T-cell (primary cell): Measurements from ENCODE around the gene STK39. TPM values are rescaled to one million over a fixed set of nuclear protein-coding genes. Genes with fewer than 3 reads are reported as not detected.
A peak's percentile ranks its signal among the peaks of the same experiment; 100 is the strongest.
"Not testable (repeated sequence)": the region's sequence is repeated elsewhere in the genome, so short reads cannot be mapped to it uniquely, and the experiment has no call there.

Experiments
- ATAC-seq, 4 experiments: fragments of 200-7000 bp in 3 of 4; fragments of 150-1000 bp in 1 of 4; cut with Tn5 transposase; replicated peaks in 1 of 4; 1 replicate in 3 of 4; 2 replicates in 1 of 4; pipeline ENCODE4 v1.10.0; 2021; ENCODE audit warnings: moderate library complexity in 3 of 4, mild to moderate bottlenecking in 2 of 4, moderate number of reproducible peaks in 1 of 4
- CTCF ChIA-PET, 2 donors: fragments of 300-600 bp; sonication (Branson Sonifier 250); formaldehyde crosslinking; loops; one replicate each; lab custom pipeline; 2022; ENCODE audit warnings: antibody characterized with exemption in 2 of 2; lab: Charles Lee
- POLR2A ChIA-PET, 2 donors: fragments of 300-600 bp; sonication (Branson Sonifier 250); formaldehyde crosslinking; loops; one replicate each; lab custom pipeline; 2022; ENCODE audit warnings: antibody characterized with exemption in 2 of 2; lab: Charles Lee
- DNase-seq, 35 experiments: peaks; one replicate each; pipeline versions ENCODE4 v3.0.0 to v3.0.0-alpha.2; 2013 to 2023
- H3K27ac ChIP-seq: one replicate; pipeline ENCODE4 v1.5.1; 2013; ENCODE audit warnings: low read length
- H3K27me3 ChIP-seq, 2 experiments: replicated peaks in 1 of 2; 1 replicate in 1 of 2; 2 replicates in 1 of 2; pipeline versions ENCODE4 v1.6.1 to v1.7.0; 2013; ENCODE audit warnings: low read length in 1 of 2, mixed read lengths in 1 of 2; ENCODE audit not compliant: control insufficient read depth in 2 of 2, insufficient read depth in 2 of 2; ENCODE audit errors: extremely low read depth in 1 of 2
- H3K36me3 ChIP-seq, 2 donors: 1 replicate in 1 of 2; 2 replicates in 1 of 2; pipeline versions ENCODE4 v1.6.1 to v1.7.0; 2013; ENCODE audit warnings: low read length in 1 of 2; ENCODE audit not compliant: control insufficient read depth in 2 of 2, insufficient read depth in 1 of 2; ENCODE audit errors: extremely low read depth in 1 of 2
- H3K4me1 ChIP-seq, 2 experiments: 1 replicate in 1 of 2; 2 replicates in 1 of 2; pipeline versions ENCODE4 v1.6.1 to v1.7.0; 2013; ENCODE audit warnings: low read length in 2 of 2, mixed read lengths in 1 of 2; ENCODE audit not compliant: insufficient read depth in 2 of 2, control insufficient read depth in 1 of 2; ENCODE audit errors: extremely low read depth in 1 of 2
- H3K4me3 ChIP-seq, 2 donors: 1 replicate in 1 of 2; 2 replicates in 1 of 2; pipeline versions ENCODE4 v1.5.1 to v1.7.0; 2013; ENCODE audit warnings: mild to moderate bottlenecking in 2 of 2, low read length in 1 of 2, moderate library complexity in 1 of 2; ENCODE audit not compliant: control insufficient read depth in 1 of 2; ENCODE audit errors: extremely low read depth in 1 of 2
- H3K9me3 ChIP-seq: 2 replicates; pipeline ENCODE4 v1.7.0; 2013
- H3K27ac Mint-ChIP-seq, 2 donors: one replicate each; pipeline ENCODE4 v1.8.0; 2020 to 2021; ENCODE audit warnings: mild to moderate bottlenecking in 2 of 2, mixed read lengths in 2 of 2
- H3K27me3 Mint-ChIP-seq, 2 donors: one replicate each; pipeline ENCODE4 v1.8.0; 2021 to 2022; ENCODE audit warnings: mixed read lengths in 2 of 2
- H3K36me3 Mint-ChIP-seq: one replicate; pipeline ENCODE4 v1.8.0; 2021; ENCODE audit warnings: mixed read lengths
- H3K4me1 Mint-ChIP-seq, 3 donors: one replicate each; pipeline ENCODE4 v1.8.0; 2020 to 2022; ENCODE audit warnings: mixed read lengths in 3 of 3, mild to moderate bottlenecking in 1 of 3
- H3K4me3 Mint-ChIP-seq, 3 donors: one replicate each; pipeline ENCODE4 v1.8.0; 2020 to 2022; ENCODE audit warnings: mild to moderate bottlenecking in 3 of 3, mixed read lengths in 3 of 3, moderate library complexity in 3 of 3
- H3K9me3 Mint-ChIP-seq, 3 donors: one replicate each; pipeline ENCODE4 v1.8.0; 2020 to 2022; ENCODE audit warnings: mixed read lengths in 3 of 3
- WGBS: methylation state at CpG from one replicate; pipeline ENCODE4 v1.1.5; 2013; ENCODE audit warnings: missing lambda C conversion rate; ENCODE audit not compliant: insufficient coverage; 5-methylcytosine and 5-hydroxymethylcytosine counted together
- total RNA-seq, 35 experiments: library from RNA in 6 of 35; stranded (reverse) in 6 of 35; fragments of 120-200 nt in 1 of 35; gene quantifications; one replicate each; pipeline versions ENCODE4 v1.2.1 to v1.2.4 and lab custom pipeline; 2013 to 2026

Gene STK39
- total RNA-seq, 5 donors from 2014 or later (not counting 1 experiment from before 2014, with no cell fraction given) = 15.4 to 25.8 (median 21.0) TPM

GRCh38 chr2:168044579-168044978 lies 202.8 kb downstream of the STK39 start:
- ChIA-PET POLR2A (no interaction called here), CTCF (no interaction called here)
- no peak for DNase-seq
- H3K36me3 ChIP-seq = peaks cover 0 to 7% of the 10 kb centered on the region in 2 donors
- H3K27ac ChIP-seq = no peak overlapping the region
- H3K9me3 Mint-ChIP-seq = no peaks in the 10 kb centered on the region
- peaks cover 0 to 29% (median 4%) of the 10 kb centered on the region in 3 donors for H3K4me1 Mint-ChIP-seq
- H3K27me3 ChIP-seq = no peaks in the 10 kb centered on the region
- ATAC-seq = no peak
- H3K9me3 ChIP-seq = no peaks in the 10 kb centered on the region
- peaks cover 56% of the 10 kb centered on the region for H3K36me3 Mint-ChIP-seq
- no peaks in the 10 kb centered on the region for H3K27me3 Mint-ChIP-seq
- no peaks in the 10 kb centered on the region for H3K4me1 ChIP-seq
- H3K4me3 Mint-ChIP-seq = no peak overlapping the region
- no peak overlapping the region for H3K27ac Mint-ChIP-seq
- WGBS = no CpG with 5 or more reads among the region's 1 CpG
- no peak overlapping the region for H3K4me3 ChIP-seq

- ChIA-PET POLR2A (no interaction called here), CTCF (no interaction called here)
Measured at GRCh38 chr2:168044176-168044575, 203.2 kb downstream of the STK39 start.

DNA sequence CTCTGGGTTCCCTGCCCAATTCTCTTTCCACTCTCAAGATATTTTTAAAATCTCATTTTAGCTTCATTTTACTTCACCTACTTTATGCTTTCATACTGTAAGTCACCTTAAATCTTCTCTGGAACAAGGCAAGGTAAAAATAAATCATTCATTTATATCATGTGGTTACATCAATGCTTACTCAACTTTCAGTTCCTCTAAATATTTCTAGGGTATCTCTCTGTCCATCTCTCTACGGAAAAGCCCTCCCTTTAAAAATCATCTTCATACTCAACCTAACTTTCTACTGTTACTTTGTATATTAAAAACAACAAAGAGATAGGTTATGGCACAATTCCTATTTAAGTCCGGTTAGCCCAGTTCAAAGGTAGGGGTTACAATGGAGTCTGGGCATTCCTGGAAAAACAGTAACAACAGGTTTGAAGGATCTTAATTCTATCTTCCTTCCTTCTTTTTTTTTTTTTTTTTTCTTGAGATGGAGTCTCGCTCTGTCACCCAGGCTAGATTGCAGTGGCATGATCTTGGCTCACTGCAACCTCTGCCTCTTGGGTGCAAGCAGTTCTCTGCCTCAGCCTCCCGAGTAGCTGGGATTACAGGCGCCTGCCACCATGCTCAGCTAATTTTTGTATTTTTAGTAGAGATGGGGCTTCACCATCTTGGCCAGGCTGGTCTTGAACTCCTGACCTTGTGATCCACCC lies 205.1 kb downstream of the STK39 start:
- H3K27me3 ChIP-seq, H3K27ac ChIP-seq, POLR2A ChIA-PET, H3K27me3 Mint-ChIP-seq, ATAC-seq, H3K36me3 ChIP-seq, H3K4me3 Mint-ChIP-seq, DNase-seq, H3K9me3 Mint-ChIP-seq, H3K4me3 ChIP-seq, H3K9me3 ChIP-seq, H3K27ac Mint-ChIP-seq, H3K4me1 ChIP-seq, CTCF ChIA-PET: not testable (repeated sequence)
- 100% methylated on average over 2 of the region's 5 CpGs for WGBS
- H3K4me1 Mint-ChIP-seq = peaks cover 0 to 38% (median 4%) of the 10 kb centered on the region in 3 donors
- H3K36me3 Mint-ChIP-seq = peaks cover 52% of the 10 kb centered on the region

More at GRCh38 chr2:168044176-168044575, 203.2 kb downstream of the STK39 start:
- ATAC-seq (no peak), DNase-seq (no peak)
- Mint-ChIP-seq H3K36me3 (peaks cover 52% of the 10 kb centered on the region), H3K27me3 (no peaks in the 10 kb centered on the region), H3K4me1 (peaks cover 0 to 29% (median 4%) of the 10 kb centered on the region in 3 donors), H3K9me3 (no peaks in the 10 kb centered on the region), H3K27ac (no peak overlapping the region), H3K4me3 (no peak overlapping the region)
- Histone ChIP-seq H3K27ac (no peak overlapping the region), H3K4me1 (no peaks in the 10 kb centered on the region), H3K36me3 (peaks cover 0 to 7% of the 10 kb centered on the region in 2 donors), H3K4me3 (no peak overlapping the region), H3K27me3 (no peaks in the 10 kb centered on the region), H3K9me3 (no peaks in the 10 kb centered on the region)
- no CpG with 5 or more reads among the region's 2 CpGs for WGBS

DNA sequence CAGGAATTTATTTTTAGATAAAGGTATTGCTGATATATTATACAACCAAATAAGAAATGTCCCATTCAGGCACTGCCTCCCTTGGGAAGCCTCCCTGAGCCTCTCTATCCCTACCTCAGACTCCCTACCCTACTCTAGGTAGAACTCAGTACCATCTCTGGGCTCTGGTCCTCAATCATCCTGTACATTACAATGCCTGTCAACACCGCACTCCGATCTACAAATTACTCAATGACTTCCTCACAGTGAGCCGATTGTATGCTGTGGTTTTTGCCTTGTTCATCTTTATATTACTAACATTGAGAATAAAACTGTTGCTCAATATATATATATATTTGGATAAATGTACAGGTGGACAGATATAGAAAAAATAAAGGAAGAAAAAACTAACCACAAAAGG lies 207.5 kb downstream of the STK39 start:
- CTCF ChIA-PET = no interaction called here

GRCh38 chr2:168037778-168038177 lies 209.6 kb downstream of the STK39 start:
- no peak for DNase-seq
- Histone ChIP-seq H3K27me3 (no peaks in the 10 kb centered on the region), H3K36me3 (peaks cover 0 to 7% of the 10 kb centered on the region in 2 donors), H3K4me1 (peaks cover 0 to 5% of the 10 kb centered on the region in 2 experiments), H3K27ac (no peak overlapping the region), H3K4me3 (no peak overlapping the region), H3K9me3 (no peaks in the 10 kb centered on the region)
- Mint-ChIP-seq H3K4me3 (no peak overlapping the region), H3K9me3 (no peaks in the 10 kb centered on the region), H3K36me3 (peaks cover 60% of the 10 kb centered on the region), H3K27me3 (no peaks in the 10 kb centered on the region), H3K27ac (no peak overlapping the region), H3K4me1 (peaks cover 9 to 41% (median 9%) of the 10 kb centered on the region in 3 donors)
- POLR2A ChIA-PET = no interaction called here
- CTCF ChIA-PET = no interaction called here
- ATAC-seq = no peak
- no CpG with 5 or more reads among the region's 2 CpGs for WGBS

More for the DNA sequence above, 207.5 kb downstream of the STK39 start:
- H3K9me3 ChIP-seq = no peaks in the 10 kb centered on the region
- H3K4me3 Mint-ChIP-seq = no peak overlapping the region
- DNase-seq (no peak), ATAC-seq (no peak)
- H3K27ac Mint-ChIP-seq = no peak overlapping the region
- peaks cover 0 to 5% of the 10 kb centered on the region in 2 experiments for H3K4me1 ChIP-seq
- H3K4me3 ChIP-seq = no peak overlapping the region
- no peaks in the 10 kb centered on the region for H3K9me3 Mint-ChIP-seq
- H3K4me1 Mint-ChIP-seq = peaks cover 6 to 52% (median 9%) of the 10 kb centered on the region in 3 donors
- H3K27me3 ChIP-seq = no peaks in the 10 kb centered on the region
- no CpG with 5 or more reads among the region's 3 CpGs for WGBS
- H3K27me3 Mint-ChIP-seq = no peaks in the 10 kb centered on the region
- H3K27ac ChIP-seq = no peak overlapping the region
- peaks cover 53% of the 10 kb centered on the region for H3K36me3 Mint-ChIP-seq
- POLR2A ChIA-PET = no interaction called here
- peaks cover 0 to 2% of the 10 kb centered on the region in 2 donors for H3K36me3 ChIP-seq

GRCh38 chr2:168035458-168035857 lies 211.9 kb downstream of the STK39 start:
- Histone ChIP-seq H3K36me3 (peaks cover 0 to 7% of the 10 kb centered on the region in 2 donors), H3K27ac (no peak overlapping the region), H3K4me3 (no peak overlapping the region), H3K9me3 (no peaks in the 10 kb centered on the region), H3K4me1 (peaks cover 0 to 5% of the 10 kb centered on the region in 2 experiments), H3K27me3 (no peaks in the 10 kb centered on the region)
- ChIA-PET CTCF (interaction anchor here in 1 of 2 donors (0.6 kb wide), 1 partner anchor 83 kb away, joined by 5 read pairs; no protein-coding TSS in a partner anchor), POLR2A (no interaction called here)
- H3K4me1 Mint-ChIP-seq = peaks cover 5 to 29% (median 14%) of the 10 kb centered on the region in 3 donors
- peaks cover 69% of the 10 kb centered on the region for H3K36me3 Mint-ChIP-seq
- no peaks in the 10 kb centered on the region for H3K27me3 Mint-ChIP-seq
- H3K4me3 Mint-ChIP-seq = peak overlapping the region in 1 of 3 donors; percentile 4
- DNase-seq (peak in 1 of 35 experiments; percentile 8), ATAC-seq (no peak)
- 46% methylated on average over 3 of the region's 5 CpGs for WGBS
- no peak overlapping the region for H3K27ac Mint-ChIP-seq
- H3K9me3 Mint-ChIP-seq = no peaks in the 10 kb centered on the region
